Heart right ventricle (tissue), 16 donors: ENCODE results near the gene NRIP1. TPM values are rescaled to one million over a fixed set of nuclear protein-coding genes. Genes with fewer than 3 reads are reported as not detected.
A peak's percentile ranks its signal among the peaks of the same experiment; 100 is the strongest.

Experiments
- ATAC-seq, 8 donors: fragments of 200-7000 bp; cut with Tn5 transposase; one replicate each; pipeline ENCODE4 v1.9.1; 2020; ENCODE audit warnings: mild to moderate bottlenecking in 8 of 8, moderate library complexity in 8 of 8, moderate number of reproducible peaks in 1 of 8
- DNase-seq, 2 donors: peaks; one replicate each; pipeline ENCODE4 v3.0.0-alpha.2; 2020
- H3K27ac ChIP-seq, 10 donors: fragments of 200-600 bp; sonication (generic) in 2 of 10; one replicate each; pipeline versions ENCODE4 v1.5.0 to v1.8.0; 2020 to 2022; ENCODE audit warnings: mild to moderate bottlenecking in 3 of 10
- H3K27me3 ChIP-seq, 7 donors: fragments of 200-600 bp; one replicate each; pipeline ENCODE4 v1.8.0; 2021 to 2022; ENCODE audit warnings: mild to moderate bottlenecking in 2 of 7
- H3K36me3 ChIP-seq, 9 donors: fragments of 200-600 bp; sonication (generic) in 1 of 9; one replicate each; pipeline versions ENCODE4 v1.5.0 to v1.8.0; 2020 to 2022; ENCODE audit warnings: mild to moderate bottlenecking in 2 of 9
- H3K4me1 ChIP-seq, 9 donors: fragments of 200-600 bp; sonication (generic) in 1 of 9; one replicate each; pipeline versions ENCODE4 v1.5.0 to v1.8.0; 2020 to 2022; ENCODE audit warnings: mild to moderate bottlenecking in 4 of 9
- H3K4me3 ChIP-seq, 10 donors: fragments of 200-600 bp; sonication (generic) in 2 of 10; one replicate each; pipeline versions ENCODE4 v1.5.0 to v1.8.0; 2020 to 2022; ENCODE audit warnings: mild to moderate bottlenecking in 7 of 10, moderate library complexity in 2 of 10
- H3K9me3 ChIP-seq, 11 donors: fragments of 200-600 bp in 10 of 11; sonication (generic) in 2 of 11; one replicate each; pipeline versions ENCODE4 v1.5.0 to v1.8.0; 2013 to 2022; ENCODE audit warnings: mild to moderate bottlenecking in 2 of 11, control low read depth in 1 of 11, moderate library complexity in 1 of 11
- WGBS, 2 donors: extraction: QIAGEN DNeasy Blood & Tissue Kit; methylation state at CpG; one replicate each; pipeline ENCODE4 v1.1.7; 2013; ENCODE audit warnings: inconsistent platforms in 1 of 2; 5-methylcytosine and 5-hydroxymethylcytosine counted together
- intact Hi-C, 10 donors: fragments of 100-400 bp; cut with DNase I; formaldehyde crosslinking; loops; one replicate each; pipeline versions ENCODE4 v1.11.1 to v1.14.2; 2022
- polyA plus RNA-seq, 2 donors: library from polyadenylated mRNA; stranded (reverse); fragments of 200-250 nt; gene quantifications; one replicate each; pipeline ENCODE4 v1.2.3, GENCODE V29; 2013
- total RNA-seq, 10 donors: library from RNA; stranded (reverse); fragmentation: NEBNext Ultra II Directional in 3 of 10; extraction: Animal tissue kit (Norgen Biotek cat#: 25700) in 3 of 10; gene quantifications; one replicate each; pipeline versions ENCODE4 v1.2.1 to v1.2.4, GENCODE V29; 2021 to 2023
- TF ChIP-seq, protein P1 (sequence below), 9 donors: fragments of 200-600 bp; sonication (generic) in 2 of 9; IDR thresholded peaks; one replicate each; pipeline versions ENCODE4 v1.5.0 to v1.8.0; 2021 to 2022; ENCODE audit warnings: antibody characterized with exemption in 9 of 9, mild to moderate bottlenecking in 5 of 9, moderate library complexity in 1 of 9
- donor health status: Arrhythmogenic right ventricular cardiomyopathy.
- donor health status: ischemic (EF 13 %, LVEDD 7.1; RV severe dilation, severe dysfunction).
- donor health status: healthy with polysubstance abuse.
- donor health status: DM: no; HTN: yes; CAD: no.
- donor health status: DM: no; HTN: no; CAD: no.
- donor health status: ischemic (EF 25% LVEDD 6.9; RV normal size, moderate dysfunction).
- donor health status: ischemic (EF 25% LVEDD 5.7; RV mildly dilated, moderate dysfunction).
- donor health status: healthy.
- donor health status: DM: yes; HTN: yes; CAD: no.
- donor health status: Ischemic cardiomyopathy.
- donor health status: ischemic (EF 35%, LVEDD 5.7; RV mildly dilated, moderate dysfunction).
- donor health status: nonischemic (EF 11% LVEDD 7.7; RV severe dilation, severe dysfunction).
- donor health status: DM: yes; HTN: yes; CAD: no.
- donor health status: PGD.
- donor health status: ischemic (EF 29% LVEDD 5.4; RV normal size, mild dysfunction).
- donor health status: nonischemic (EF 23%, LVEDD 6.1; RV moderate dilation, normal function).

The NRIP1 gene
- total and polyA plus RNA-seq, 12 donors, result 3.2 to 40.3 (median 17.4) TPM

DNA sequence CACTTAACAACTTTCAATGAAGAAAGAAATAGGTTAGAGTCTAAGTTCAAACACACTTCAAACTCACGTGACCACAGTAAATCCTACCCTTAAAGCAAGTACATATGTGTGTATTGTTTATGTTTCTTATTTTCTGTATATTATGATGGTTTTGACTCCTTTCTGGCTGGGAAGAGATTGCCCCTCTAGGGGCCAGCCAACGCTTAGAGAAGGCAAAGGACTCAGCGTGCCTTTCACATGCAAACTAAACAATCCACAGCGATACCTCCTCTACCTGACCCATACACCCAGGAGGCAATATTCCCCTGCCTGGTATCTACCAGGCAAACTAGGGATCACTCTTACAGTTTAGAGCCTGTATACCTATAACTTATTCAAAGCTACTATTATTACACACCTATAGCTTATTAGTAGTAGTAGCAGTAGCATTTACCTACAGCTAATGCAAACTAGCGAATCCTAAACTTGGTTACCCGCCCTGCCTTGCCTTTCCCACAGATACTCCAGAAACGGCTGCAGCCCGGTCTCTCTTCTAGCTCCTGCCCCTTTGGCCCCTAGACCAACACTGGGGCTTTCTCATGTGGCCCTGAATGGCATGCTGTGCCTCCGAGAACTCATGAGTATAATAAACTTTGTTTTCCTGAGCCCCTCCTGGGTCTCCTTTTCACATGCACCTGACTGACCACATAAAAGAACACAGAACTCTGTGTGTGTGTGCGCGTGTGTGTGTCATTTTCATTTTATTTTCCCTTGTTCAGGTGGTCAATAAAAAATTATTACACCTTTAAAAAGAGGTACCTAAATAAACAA lies 14.0 kb downstream of the NRIP1 start:
- Histone ChIP-seq H3K27ac (no peak overlapping the region), H3K4me1 (peaks cover 3 to 84% (median 68%) of the 10 kb centered on the region in 9 donors)

DNA sequence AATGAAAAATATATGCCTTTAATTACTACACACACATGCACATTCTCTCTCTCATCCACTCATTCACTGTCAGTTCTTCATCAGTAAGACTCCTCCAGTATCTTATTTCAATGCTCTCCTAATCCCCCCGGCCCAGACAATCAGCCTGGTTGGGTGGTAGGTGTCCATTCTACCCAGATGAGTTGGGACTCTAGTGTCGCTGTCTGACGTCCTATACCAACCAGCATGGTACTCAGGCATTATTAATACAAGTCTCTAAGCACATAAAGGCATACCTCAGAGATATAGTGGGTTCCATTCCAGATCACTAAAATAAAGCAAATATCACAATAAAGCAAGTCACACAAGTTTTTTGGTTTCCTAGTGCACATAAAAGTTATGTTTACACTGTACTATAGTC lies 19.8 kb downstream of the NRIP1 start:
- ATAC-seq (no peak), DNase-seq (no peak)
- TF ChIP-seq, protein P1, sequence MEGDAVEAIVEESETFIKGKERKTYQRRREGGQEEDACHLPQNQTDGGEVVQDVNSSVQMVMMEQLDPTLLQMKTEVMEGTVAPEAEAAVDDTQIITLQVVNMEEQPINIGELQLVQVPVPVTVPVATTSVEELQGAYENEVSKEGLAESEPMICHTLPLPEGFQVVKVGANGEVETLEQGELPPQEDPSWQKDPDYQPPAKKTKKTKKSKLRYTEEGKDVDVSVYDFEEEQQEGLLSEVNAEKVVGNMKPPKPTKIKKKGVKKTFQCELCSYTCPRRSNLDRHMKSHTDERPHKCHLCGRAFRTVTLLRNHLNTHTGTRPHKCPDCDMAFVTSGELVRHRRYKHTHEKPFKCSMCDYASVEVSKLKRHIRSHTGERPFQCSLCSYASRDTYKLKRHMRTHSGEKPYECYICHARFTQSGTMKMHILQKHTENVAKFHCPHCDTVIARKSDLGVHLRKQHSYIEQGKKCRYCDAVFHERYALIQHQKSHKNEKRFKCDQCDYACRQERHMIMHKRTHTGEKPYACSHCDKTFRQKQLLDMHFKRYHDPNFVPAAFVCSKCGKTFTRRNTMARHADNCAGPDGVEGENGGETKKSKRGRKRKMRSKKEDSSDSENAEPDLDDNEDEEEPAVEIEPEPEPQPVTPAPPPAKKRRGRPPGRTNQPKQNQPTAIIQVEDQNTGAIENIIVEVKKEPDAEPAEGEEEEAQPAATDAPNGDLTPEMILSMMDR (IDR thresholded peaks at IDR 0.05), result no peak
- peaks cover 0 to 16% (median 0%) of the 10 kb centered on the region in 11 donors for H3K9me3 ChIP-seq
- no peaks in the 10 kb centered on the region for H3K27me3 ChIP-seq
- H3K27ac ChIP-seq, result no peak overlapping the region
- 92 to 95% methylated on average over 3 of the region's 3 CpGs for WGBS, 2 donors
- peaks cover 0 to 52% (median 22%) of the 10 kb centered on the region in 9 donors for H3K4me1 ChIP-seq
- H3K4me3 ChIP-seq, result no peak overlapping the region
- intact Hi-C loops, result no loop called here
- H3K36me3 ChIP-seq, result peaks cover 0 to 21% (median 0%) of the 10 kb centered on the region in 9 donors

More for the DNA sequence above, 14.0 kb downstream of the NRIP1 start:
- H3K4me3 ChIP-seq, result no peak overlapping the region
- ATAC-seq (peak in 1 of 8 donors; percentile 21), DNase-seq (no peak)
- 82 to 84% methylated on average over 11 of the region's 11 CpGs for WGBS, 2 donors
- TF ChIP-seq, protein P1 (IDR thresholded peaks at IDR 0.05), result no peak
- no peaks in the 10 kb centered on the region for H3K27me3 ChIP-seq
- no peaks in the 10 kb centered on the region for H3K36me3 ChIP-seq
- H3K9me3 ChIP-seq, result peaks cover 0 to 16% (median 0%) of the 10 kb centered on the region in 11 donors
- intact Hi-C loops, result loop anchor here in 1 of 10 donors (10.0 kb wide), 1 partner anchor 46 kb away; no protein-coding TSS in a partner anchor

DNA sequence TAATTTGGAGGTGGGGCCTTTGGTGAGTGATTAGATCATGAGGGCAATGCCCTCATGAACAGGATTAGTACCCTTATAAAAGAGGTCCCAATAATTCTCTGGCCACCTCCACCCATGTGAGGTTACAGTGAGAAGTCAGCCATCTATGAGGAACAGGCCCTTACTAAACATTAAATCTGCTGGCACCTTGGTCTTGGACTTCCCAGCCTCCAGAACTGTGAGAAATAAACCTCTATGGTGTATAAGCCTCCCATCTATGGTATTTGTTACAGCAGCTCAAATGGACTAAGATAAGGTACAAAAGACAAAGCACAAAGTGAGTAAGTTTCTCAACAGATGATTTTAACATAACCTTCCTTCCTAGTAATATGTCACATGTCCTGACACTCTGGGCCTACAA lies 22.3 kb downstream of the NRIP1 start:
- DNase-seq (no peak), ATAC-seq (no peak)
- H3K27me3 ChIP-seq, result no peaks in the 10 kb centered on the region
- H3K9me3 ChIP-seq, result peaks cover 0 to 15% (median 0%) of the 10 kb centered on the region in 11 donors
- H3K36me3 ChIP-seq, result peaks cover 0 to 33% (median 0%) of the 10 kb centered on the region in 9 donors
- H3K27ac ChIP-seq, result no peak overlapping the region
- TF ChIP-seq, protein P1 (IDR thresholded peaks at IDR 0.05), result no peak
- intact Hi-C loops, result loop anchor here in 1 of 10 donors (5.0 kb wide), 1 partner anchor 35 kb away; no protein-coding TSS in a partner anchor
- peaks cover 0 to 29% (median 7%) of the 10 kb centered on the region in 9 donors for H3K4me1 ChIP-seq
- H3K4me3 ChIP-seq, result no peak overlapping the region

DNA sequence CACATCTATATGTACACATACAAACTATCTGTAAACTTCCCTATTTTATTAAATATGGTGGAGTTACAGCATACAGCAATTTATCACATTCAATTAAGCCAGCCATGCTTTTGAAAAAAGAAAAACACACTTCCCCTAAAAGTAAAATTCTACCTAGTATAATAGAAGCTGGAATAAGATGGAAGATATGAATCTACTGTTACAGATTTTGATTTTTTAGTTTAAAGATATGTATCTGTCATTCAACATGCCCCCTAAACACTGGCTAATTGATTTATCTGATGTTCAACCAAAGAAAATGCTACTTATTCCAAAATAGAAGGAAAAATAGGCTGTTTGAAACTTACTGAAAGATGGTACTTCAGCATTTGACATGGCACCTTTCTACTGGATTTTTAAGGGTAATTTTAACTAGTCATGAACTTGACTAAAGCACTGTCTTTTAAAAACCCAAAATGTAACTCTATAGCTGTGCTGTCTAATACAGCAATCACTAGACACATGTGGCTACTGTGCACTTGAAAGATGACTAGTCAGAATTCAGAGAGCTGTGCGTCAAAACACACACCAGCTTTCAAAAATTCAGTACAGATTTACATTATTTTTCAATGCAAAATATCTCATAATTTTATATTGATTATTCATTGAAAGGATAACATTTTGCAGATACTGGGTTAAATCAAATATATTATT lies 25.0 kb downstream of the NRIP1 start:
- Histone ChIP-seq H3K36me3 (peaks cover 0 to 33% (median 0%) of the 10 kb centered on the region in 9 donors), H3K4me1 (peaks cover 0 to 28% (median 10%) of the 10 kb centered on the region in 9 donors), H3K27ac (no peak overlapping the region), H3K9me3 (no peaks in the 10 kb centered on the region), H3K27me3 (no peaks in the 10 kb centered on the region), H3K4me3 (no peak overlapping the region)
- intact Hi-C loops, result loop anchor here in 1 of 10 donors (5.0 kb wide), 1 partner anchor 32 kb away; no protein-coding TSS in a partner anchor
- ATAC-seq, result no peak
- TF ChIP-seq, protein P1 (IDR thresholded peaks at IDR 0.05), result no peak
- DNase-seq, result no peak
- WGBS, 2 donors, result 98 to 100% methylated on average over 1 of the region's 1 CpG
